Cardiac muscle cell (in vitro differentiated cells and primary cell): ENCODE results near the gene RAB37. TPM values are rescaled to one million over a fixed set of nuclear protein-coding genes. Genes with fewer than 3 reads are reported as not detected.
A peak's percentile ranks its signal among the peaks of the same experiment; 100 is the strongest.

Source experiments
- DNase-seq, 2 donors: peaks; one replicate each; pipeline versions ENCODE4 v3.0.0 to v3.0.0-alpha.2; 2010 to 2017; ENCODE audit warnings: low read depth in 1 of 2, low spot score in 1 of 2
- H3K27ac ChIP-seq: fragments of 200-600 bp; sonication (generic); 2 replicates; pipeline ENCODE4 v1.5.1; 2016
- H3K27me3 ChIP-seq: fragments of 200-600 bp; sonication (generic); 2 replicates; pipeline ENCODE4 v1.6.0; 2016; ENCODE audit warnings: control low read depth
- H3K36me3 ChIP-seq: fragments of 200-600 bp; sonication (generic); 2 replicates; pipeline ENCODE4 v1.5.1; 2016; ENCODE audit warnings: control low read depth
- H3K4me1 ChIP-seq: fragments of 200-600 bp; sonication (generic); 2 replicates; pipeline ENCODE4 v1.8.1; 2017; ENCODE audit warnings: low read depth, mild to moderate bottlenecking, mixed run types
- H3K4me3 ChIP-seq: fragments of 200-600 bp; sonication (generic); 2 replicates; pipeline ENCODE4 v1.5.1; 2016; ENCODE audit warnings: mild to moderate bottlenecking
- H3K9me3 ChIP-seq: fragments of 200-600 bp; sonication (generic); 2 replicates; pipeline ENCODE4 v1.5.1; 2017; ENCODE audit warnings: low read depth, mild to moderate bottlenecking, control low read depth
- CTCF ChIP-seq: IDR thresholded peaks from 2 replicates; pipeline ENCODE4 v1.5.1; 2012; ENCODE audit warnings: low read depth, mild to moderate bottlenecking, low read length
- polyA plus RNA-seq: library from polyadenylated mRNA; unstranded; fragments of >200 nt; fragmentation: Nextera tagmentation; extraction: Ambion mirVana; gene quantifications from 2 replicates; pipeline ENCODE4 v1.2.1, GENCODE V29; 2016
- total RNA-seq: library from RNA; depleted of rRNA; stranded (reverse); fragments of >200 nt; gene quantifications from 2 replicates; pipeline ENCODE4 v1.2.3, GENCODE V29; 2016

RAB37 gene
- total and polyA plus RNA-seq, 2 experiments from 2014 or later, result 3.4 to 4.9 TPM

- DNase-seq, result no peak
- no peak for TF ChIP-seq CTCF
- no peak overlapping the region for H3K4me3 ChIP-seq
- H3K27ac ChIP-seq, result no peak overlapping the region
- H3K4me1 ChIP-seq, result peaks cover 13% of the 10 kb centered on the region
- no peaks in the 10 kb centered on the region for H3K36me3 ChIP-seq
- no peaks in the 10 kb centered on the region for H3K27me3 ChIP-seq
- H3K9me3 ChIP-seq, result no peaks in the 10 kb centered on the region
Observed at GRCh38 chr17:74768763-74769114, 31.7 kb downstream of the RAB37 start.

- peaks cover 6% of the 10 kb centered on the region for H3K4me1 ChIP-seq
- no peaks in the 10 kb centered on the region for H3K9me3 ChIP-seq
- H3K36me3 ChIP-seq, result no peaks in the 10 kb centered on the region
- H3K27ac ChIP-seq, result no peak overlapping the region
- no peak for DNase-seq
- H3K4me3 ChIP-seq, result no peak overlapping the region
- no peaks in the 10 kb centered on the region for H3K27me3 ChIP-seq
- no peak for TF ChIP-seq CTCF
Observed at GRCh38 chr17:74769266-74769855, 32.3 kb downstream of the RAB37 start.

- no peak for DNase-seq
- Histone ChIP-seq H3K27ac (no peak overlapping the region), H3K9me3 (no peaks in the 10 kb centered on the region), H3K4me1 (peaks cover under 1% of the 10 kb centered on the region), H3K36me3 (no peaks in the 10 kb centered on the region), H3K4me3 (no peak overlapping the region), H3K27me3 (no peaks in the 10 kb centered on the region)
- TF ChIP-seq CTCF, result no peak
Observed at GRCh38 chr17:74769856-74770497, 32.9 kb downstream of the RAB37 start.

GRCh38 chr17:74770498-74771318 lies 33.7 kb downstream of the RAB37 start:
- Histone ChIP-seq H3K4me3 (no peak overlapping the region), H3K4me1 (no peaks in the 10 kb centered on the region), H3K27ac (no peak overlapping the region), H3K27me3 (no peaks in the 10 kb centered on the region), H3K36me3 (no peaks in the 10 kb centered on the region), H3K9me3 (no peaks in the 10 kb centered on the region)
- TF ChIP-seq CTCF, result peak; percentile 71
- DNase-seq, result peak; percentile 45 to 74

GRCh38 chr17:74771319-74771914 lies 34.4 kb downstream of the RAB37 start:
- H3K36me3 ChIP-seq, result no peaks in the 10 kb centered on the region
- no peaks in the 10 kb centered on the region for H3K27me3 ChIP-seq
- no peak for DNase-seq
- H3K4me3 ChIP-seq, result no peak overlapping the region
- no peak overlapping the region for H3K27ac ChIP-seq
- no peaks in the 10 kb centered on the region for H3K4me1 ChIP-seq
- no peaks in the 10 kb centered on the region for H3K9me3 ChIP-seq
- no peak for TF ChIP-seq CTCF
